HL-60 (cell line): ENCODE results near the gene VWA5A.

Source experiments
- DNase-seq, 2 experiments: peaks; one replicate each; pipeline ENCODE4 v3.0.0-alpha.2; 2010 to 2020; ENCODE audit warnings: low read depth in 1 of 2, low spot score in 1 of 2
- H3K27ac ChIP-seq: fragments of 250-450 bp; sonication (Bioruptor Pico); replicated peaks from 2 replicates; pipeline ENCODE4 v1.5.1; 2020; ENCODE audit warnings: mild to moderate bottlenecking, moderate library complexity
- H3K27me3 ChIP-seq: fragments of 250-450 bp; sonication (Bioruptor Pico); 2 replicates; pipeline ENCODE4 v1.5.1; 2021; ENCODE audit warnings: mild to moderate bottlenecking, moderate library complexity; ENCODE audit not compliant: insufficient read depth, poor library complexity, severe bottlenecking
- H3K4me3 ChIP-seq: replicated peaks from 2 replicates; pipeline ENCODE4 v1.5.1; 2011; ENCODE audit warnings: mild to moderate bottlenecking, control low read depth, low read length; ENCODE audit not compliant: insufficient read depth
- CTCF ChIP-seq: IDR thresholded peaks from one replicate; pipeline ENCODE4 v1.5.1; 2011; ENCODE audit warnings: low read length, control low read depth, inconsistent platforms; ENCODE audit not compliant: insufficient read depth
- GABPA ChIP-seq: IDR thresholded peaks from 2 replicates; pipeline ENCODE4 v1.6.1; 2012; ENCODE audit warnings: low read depth
- POLR2AphosphoS5 ChIP-seq: IDR thresholded peaks from 2 replicates; pipeline ENCODE4 v1.6.1; 2012; ENCODE audit warnings: low read depth
- REST ChIP-seq: IDR thresholded peaks from 2 replicates; pipeline ENCODE4 v1.6.1; 2012; ENCODE audit warnings: low read depth; ENCODE audit not compliant: insufficient replicate concordance
- SPI1 ChIP-seq: IDR thresholded peaks from 2 replicates; pipeline ENCODE4 v1.6.1; 2012; ENCODE audit warnings: low read depth, mild to moderate bottlenecking, borderline replicate concordance

The VWA5A gene

DNA sequence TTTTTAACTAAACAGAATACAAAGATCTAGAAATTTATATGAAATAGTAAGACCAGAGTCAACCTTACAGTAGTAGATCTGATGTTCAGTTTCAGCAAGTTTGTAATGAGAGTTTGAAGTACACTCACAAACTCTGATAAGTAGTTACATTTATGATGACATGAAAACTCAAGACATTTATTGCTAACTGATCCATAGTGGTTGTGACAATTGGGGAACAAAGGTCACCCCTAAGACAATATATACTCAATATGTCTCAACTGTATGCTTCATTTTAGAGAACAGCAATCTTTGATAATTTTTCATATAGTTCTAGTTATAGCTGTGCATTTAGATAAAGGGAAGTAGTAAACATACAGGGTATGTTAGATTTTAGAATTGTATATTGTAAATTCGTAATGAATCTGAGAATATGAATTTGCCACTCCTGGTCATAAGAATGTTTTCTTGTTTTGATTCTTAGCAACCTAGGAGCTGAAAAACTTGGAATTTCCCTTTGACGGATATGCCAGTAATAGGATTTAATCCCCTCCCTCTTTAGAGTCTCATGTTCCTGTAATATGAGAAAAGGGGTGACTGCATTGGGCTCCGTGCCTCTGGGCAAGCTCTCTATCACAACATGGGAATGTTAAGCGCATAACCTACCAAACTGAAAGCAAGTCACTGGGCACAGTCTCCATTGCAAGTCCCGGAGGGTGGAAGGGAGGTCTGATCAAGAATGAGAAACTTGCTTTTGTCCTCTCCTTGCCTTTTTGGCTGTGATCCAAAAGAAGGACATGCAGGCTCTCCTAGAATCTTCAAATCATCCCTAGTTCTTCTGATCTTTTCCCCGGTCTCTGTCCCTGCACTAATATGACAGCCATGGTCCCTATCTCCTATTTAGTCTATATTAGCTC, 79.3 kb downstream of the VWA5A start:
- Histone ChIP-seq H3K4me3 (no peak overlapping the region), H3K27ac (no peak overlapping the region), H3K27me3 (no peaks in the 10 kb centered on the region)
- no peak for DNase-seq
- no peak for TF ChIP-seq REST
- TF ChIP-seq GABPA: no peak
- no peak for TF ChIP-seq POLR2AphosphoS5
- TF ChIP-seq SPI1: no peak
- TF ChIP-seq CTCF: no peak

GRCh38 chr11:124195189-124195734, 80.0 kb downstream of the VWA5A start:
- peak; percentile 23 to 60 for DNase-seq
- H3K27ac ChIP-seq: no peak overlapping the region
- TF ChIP-seq REST (no peak), CTCF (peak; percentile 75), GABPA (no peak)

More at GRCh38 chr11:124195189-124195734, 80.0 kb downstream of the VWA5A start:
- no peak overlapping the region for H3K4me3 ChIP-seq
- H3K27me3 ChIP-seq: no peaks in the 10 kb centered on the region
